H1 (cell line): Measurements from ENCODE around the gene VAT1L.
A peak's percentile ranks its signal among the peaks of the same experiment; 100 is the strongest.

Source experiments
- EZH2 ChIP-seq: fragments of 200-600 bp; sonication (generic); IDR thresholded peaks from 2 replicates; pipeline ENCODE4 v1.7.1; 2012; ENCODE audit warnings: low read depth, mild to moderate bottlenecking, moderate library complexity, low read length, inconsistent platforms; ENCODE audit not compliant: severe bottlenecking
- POLR2A ChIP-seq, 2 experiments: IDR thresholded peaks; 1 replicate in 1 of 2; 2 replicates in 1 of 2; pipeline ENCODE4 v1.6.1; 2011; ENCODE audit warnings: low read depth in 2 of 2, low read length in 2 of 2, mild to moderate bottlenecking in 2 of 2; ENCODE audit errors: control extremely low read depth in 1 of 2
- POLR2AphosphoS5 ChIP-seq: IDR thresholded peaks from 2 replicates; pipeline ENCODE4 v1.6.1; 2011; ENCODE audit warnings: low read depth, low read length
- RAD21 ChIP-seq, 2 experiments: IDR thresholded peaks in 1 of 2; conservative IDR thresholded peaks in 1 of 2; 2 replicates each; pipeline ENCODE4 v1.6.1; 2011; ENCODE audit warnings: low read depth in 2 of 2, low read length in 2 of 2, improper control_type of control experiment in 1 of 2, inconsistent platforms in 1 of 2, mild to moderate bottlenecking in 1 of 2, moderate library complexity in 1 of 2
- SIN3A ChIP-seq, 2 experiments: IDR thresholded peaks in 1 of 2; conservative IDR thresholded peaks in 1 of 2; 2 replicates each; pipeline ENCODE4 v1.6.1; 2011 to 2012; ENCODE audit warnings: low read length in 2 of 2, improper control_type of control experiment in 1 of 2, low read depth in 1 of 2, mild to moderate bottlenecking in 1 of 2
- TAF1 ChIP-seq: IDR thresholded peaks from 2 replicates; pipeline ENCODE4 v1.6.1; 2011; ENCODE audit warnings: mild to moderate bottlenecking, low read depth, low read length
- ZNF274 ChIP-seq: IDR thresholded peaks from 2 replicates; pipeline ENCODE4 v1.7.0; 2012; ENCODE audit warnings: low read length, borderline replicate concordance; ENCODE audit errors: extremely low read depth
- TF ChIP-seq, protein P1 (sequence below), 3 experiments: IDR thresholded peaks; 1 replicate in 2 of 3; 2 replicates in 1 of 3; pipeline versions ENCODE4 v1.5.1 to v1.6.1; 2011; ENCODE audit warnings: low read length in 3 of 3, mild to moderate bottlenecking in 3 of 3, inconsistent platforms in 2 of 3, low read depth in 1 of 3, moderate library complexity in 1 of 3; ENCODE audit not compliant: insufficient read depth in 1 of 3; ENCODE audit errors: control extremely low read depth in 1 of 3

DNA sequence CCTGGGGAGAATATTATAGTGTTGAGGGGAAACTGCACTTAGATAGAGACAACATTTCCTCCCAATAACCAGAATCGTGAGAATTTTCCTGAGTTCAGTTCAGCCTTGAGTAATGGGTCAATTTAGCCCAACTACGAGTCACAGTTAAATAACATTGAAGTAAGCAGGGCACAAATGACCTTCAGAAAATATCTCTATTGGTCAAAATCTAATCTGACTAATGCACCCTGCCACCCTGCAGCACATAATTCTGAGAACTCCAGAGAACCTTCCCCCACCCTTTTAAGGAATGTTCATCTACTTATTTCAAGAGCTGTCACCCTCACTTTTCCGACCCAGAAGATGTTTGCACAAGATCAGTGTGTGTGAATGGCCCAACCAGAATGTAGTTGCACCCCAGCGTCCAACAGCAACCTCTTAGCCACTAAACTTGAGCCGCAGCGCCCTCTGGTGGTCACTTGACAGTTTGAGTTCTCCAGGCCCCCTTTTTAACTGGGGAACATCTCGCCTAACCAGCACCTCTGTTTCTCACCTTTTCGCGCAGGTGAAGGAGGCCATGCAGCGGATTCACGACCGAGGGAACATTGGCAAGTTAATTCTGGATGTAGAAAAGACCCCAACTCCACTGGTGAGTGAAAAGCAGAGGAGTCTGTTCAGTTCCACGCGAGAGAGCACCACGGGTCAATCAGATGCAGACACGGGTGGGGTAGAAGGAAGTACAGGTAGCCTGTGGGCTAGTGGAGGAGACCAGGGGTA is 183.1 kb downstream of the VAT1L start:
- TF ChIP-seq, protein P1, sequence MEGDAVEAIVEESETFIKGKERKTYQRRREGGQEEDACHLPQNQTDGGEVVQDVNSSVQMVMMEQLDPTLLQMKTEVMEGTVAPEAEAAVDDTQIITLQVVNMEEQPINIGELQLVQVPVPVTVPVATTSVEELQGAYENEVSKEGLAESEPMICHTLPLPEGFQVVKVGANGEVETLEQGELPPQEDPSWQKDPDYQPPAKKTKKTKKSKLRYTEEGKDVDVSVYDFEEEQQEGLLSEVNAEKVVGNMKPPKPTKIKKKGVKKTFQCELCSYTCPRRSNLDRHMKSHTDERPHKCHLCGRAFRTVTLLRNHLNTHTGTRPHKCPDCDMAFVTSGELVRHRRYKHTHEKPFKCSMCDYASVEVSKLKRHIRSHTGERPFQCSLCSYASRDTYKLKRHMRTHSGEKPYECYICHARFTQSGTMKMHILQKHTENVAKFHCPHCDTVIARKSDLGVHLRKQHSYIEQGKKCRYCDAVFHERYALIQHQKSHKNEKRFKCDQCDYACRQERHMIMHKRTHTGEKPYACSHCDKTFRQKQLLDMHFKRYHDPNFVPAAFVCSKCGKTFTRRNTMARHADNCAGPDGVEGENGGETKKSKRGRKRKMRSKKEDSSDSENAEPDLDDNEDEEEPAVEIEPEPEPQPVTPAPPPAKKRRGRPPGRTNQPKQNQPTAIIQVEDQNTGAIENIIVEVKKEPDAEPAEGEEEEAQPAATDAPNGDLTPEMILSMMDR (IDR thresholded peaks at IDR 0.05; ENCODE audit: control extremely low read depth in 1 of 3, insufficient read depth in 1 of 3, low read depth in 1 of 3, low read length in 3 of 3) = peak; percentile 72 to 91 (median 88)
- TF ChIP-seq SIN3A (conservative IDR thresholded peaks at IDR 0.05 in 1 of 2, IDR thresholded peaks at IDR 0.05 in 1 of 2; ENCODE audit: low read depth in 1 of 2, low read length in 2 of 2) = no peak
- peak; percentile 96 to 97 for TF ChIP-seq RAD21 (IDR thresholded peaks at IDR 0.05 in 1 of 2, conservative IDR thresholded peaks at IDR 0.05 in 1 of 2; ENCODE audit: low read depth in 2 of 2, low read length in 2 of 2)
- no peak for TF ChIP-seq POLR2A (IDR thresholded peaks at IDR 0.05; ENCODE audit: control extremely low read depth in 1 of 2, low read depth in 2 of 2, low read length in 2 of 2)
- TF ChIP-seq EZH2 = no peak
- TF ChIP-seq ZNF274 = no peak
- no peak for TF ChIP-seq TAF1
- TF ChIP-seq POLR2AphosphoS5 = no peak
